Fibroblast of mammary gland (primary cell): Measurements from ENCODE around the gene NR2F1-AS1.

Experiments used
- DNase-seq: peaks from one replicate; pipeline ENCODE4 v3.0.0-alpha.2; 2010; ENCODE audit warnings: low read depth
- H3K4me3 ChIP-seq: 2 replicates; pipeline ENCODE4 v1.5.1; 2011; ENCODE audit warnings: low read depth, mild to moderate bottlenecking, low read length, moderate library complexity; ENCODE audit not compliant: control insufficient read depth
- CTCF ChIP-seq: conservative IDR thresholded peaks from 2 replicates; pipeline ENCODE4 v1.5.1; 2011; ENCODE audit warnings: low read depth, low read length, inconsistent platforms; ENCODE audit not compliant: control insufficient read depth, insufficient read depth

NR2F1-AS1 gene

GRCh38 chr5:93578813-93579691 lies 2.0 kb downstream of the NR2F1-AS1 start:
- TF ChIP-seq CTCF: no peak
- H3K4me3 ChIP-seq: peak overlapping the region; percentile 85
- DNase-seq: peak; percentile 71

- no peak for TF ChIP-seq CTCF
- peak; percentile 57 for DNase-seq
These were observed 2.9 kb downstream of the NR2F1-AS1 start for GRCh38 chr5:93577854-93578812.

GRCh38 chr5:93576994-93577853 lies 3.8 kb downstream of the NR2F1-AS1 start:
- no peak for DNase-seq
- H3K4me3 ChIP-seq: no peak overlapping the region
- no peak for TF ChIP-seq CTCF

More at GRCh38 chr5:93577854-93578812, 2.9 kb downstream of the NR2F1-AS1 start:
- peak overlapping the region; percentile 85 for H3K4me3 ChIP-seq

- no peak overlapping the region for H3K4me3 ChIP-seq
- TF ChIP-seq CTCF: no peak
- no peak for DNase-seq
These were observed 5.3 kb downstream of the NR2F1-AS1 start for GRCh38 chr5:93575461-93576414.

- no peak for TF ChIP-seq CTCF
- DNase-seq: no peak
- no peak overlapping the region for H3K4me3 ChIP-seq
These were observed 6.3 kb downstream of the NR2F1-AS1 start for GRCh38 chr5:93574491-93575305.
